HS-27A (cell line): ENCODE measurements around the gene MAGI2.
"Not testable (repeated sequence)": the region's sequence is repeated elsewhere in the genome, so short reads cannot be mapped to it uniquely, and the experiment has no call there.

ENCODE experiments used
- DNase-seq: peaks from one replicate; pipeline ENCODE4 v3.0.0-alpha.2; 2012; ENCODE audit warnings: low read depth, missing footprints

MAGI2 gene

GRCh38 chr7:79451580-79451979 lies 1.9 kb downstream of the MAGI2 start:
- no peak for DNase-seq

GRCh38 chr7:79442766-79443165 lies 10.7 kb downstream of the MAGI2 start:
- DNase-seq: not testable (repeated sequence)

- no peak for DNase-seq
Observed at GRCh38 chr7:79436378-79436777, 17.1 kb downstream of the MAGI2 start.

- no peak for DNase-seq
Observed at GRCh38 chr7:79434867-79435266, 18.6 kb downstream of the MAGI2 start.

- DNase-seq: no peak
Observed at GRCh38 chr7:79434098-79434497, 19.4 kb downstream of the MAGI2 start.

GRCh38 chr7:79430391-79430790 lies 23.1 kb downstream of the MAGI2 start:
- no peak for DNase-seq

GRCh38 chr7:79425665-79426064 lies 27.8 kb downstream of the MAGI2 start:
- DNase-seq: no peak

GRCh38 chr7:79421751-79422150 lies 31.7 kb downstream of the MAGI2 start:
- DNase-seq: no peak

GRCh38 chr7:79420464-79420863 lies 33.0 kb downstream of the MAGI2 start:
- peak; percentile 68 for DNase-seq

- no peak for DNase-seq
Observed at GRCh38 chr7:79414910-79415309, 38.6 kb downstream of the MAGI2 start.

GRCh38 chr7:79412915-79413314 lies 40.6 kb downstream of the MAGI2 start:
- no peak for DNase-seq

GRCh38 chr7:79412438-79412837 lies 41.0 kb downstream of the MAGI2 start:
- no peak for DNase-seq

- no peak for DNase-seq
Observed at GRCh38 chr7:79410345-79410744, 43.1 kb downstream of the MAGI2 start.

GRCh38 chr7:79407351-79407750 lies 46.1 kb downstream of the MAGI2 start:
- DNase-seq: no peak

GRCh38 chr7:79406371-79406770 lies 47.1 kb downstream of the MAGI2 start:
- DNase-seq: no peak

GRCh38 chr7:79405368-79405767 lies 48.1 kb downstream of the MAGI2 start:
- DNase-seq: no peak

GRCh38 chr7:79403879-79404278 lies 49.6 kb downstream of the MAGI2 start:
- DNase-seq: no peak

GRCh38 chr7:79403451-79403850 lies 50.0 kb downstream of the MAGI2 start:
- no peak for DNase-seq

- DNase-seq: no peak
Observed at GRCh38 chr7:79401254-79401653, 52.2 kb downstream of the MAGI2 start.

GRCh38 chr7:79400222-79400621 lies 53.2 kb downstream of the MAGI2 start:
- DNase-seq: no peak

GRCh38 chr7:79398138-79398749 lies 55.2 kb downstream of the MAGI2 start:
- DNase-seq: no peak

GRCh38 chr7:79386688-79387422 lies 66.6 kb downstream of the MAGI2 start:
- no peak for DNase-seq

GRCh38 chr7:79381921-79382320 lies 71.5 kb downstream of the MAGI2 start:
- DNase-seq: no peak

GRCh38 chr7:79377097-79377496 lies 76.4 kb downstream of the MAGI2 start:
- DNase-seq: no peak
